Measurements from ENCODE around the gene SLC8A1. TPM values are rescaled to one million over a fixed set of nuclear protein-coding genes. Genes with fewer than 3 reads are reported as not detected.

SLC8A1 gene
- total and polyA plus RNA-seq, 9 donors: 1.3 to 19.7 (median 7.7) TPM

GRCh38 chr2:40249577-40249976 is 202.3 kb downstream of the SLC8A1 start:
- no peak for TF ChIP-seq CTCF (IDR thresholded peaks at IDR 0.05)
- TF ChIP-seq POLR2A (IDR thresholded peaks at IDR 0.05): no peak
- TF ChIP-seq EP300 (IDR thresholded peaks at IDR 0.05): no peak
- no peak overlapping the region for H3K27ac ChIP-seq
- no peak overlapping the region for H3K4me3 ChIP-seq
- no peaks in the 10 kb centered on the region for H3K36me3 ChIP-seq
- no peak for DNase-seq
- no peaks in the 10 kb centered on the region for H3K9me3 ChIP-seq
- no peaks in the 10 kb centered on the region for H3K4me1 ChIP-seq (ENCODE audit: insufficient read depth)
- intact Hi-C loops (cut with DNase I): no loop called here
- H3K27me3 ChIP-seq: no peaks in the 10 kb centered on the region
- 69 to 75% (median 71%) methylated on average over 2 of the region's 2 CpGs for WGBS, 3 donors

- Histone ChIP-seq H3K27me3 (no peaks in the 10 kb centered on the region), H3K4me3 (no peak overlapping the region), H3K9me3 (no peaks in the 10 kb centered on the region), H3K4me1 (ENCODE audit: insufficient read depth) (no peaks in the 10 kb centered on the region), H3K27ac (no peak overlapping the region), H3K36me3 (no peaks in the 10 kb centered on the region)
- WGBS, 3 donors: 96 to 100% (median 100%) methylated on average over 1 of the region's 1 CpG
- no peak for TF ChIP-seq POLR2A (IDR thresholded peaks at IDR 0.05)
- no peak for TF ChIP-seq CTCF (IDR thresholded peaks at IDR 0.05)
- no peak for TF ChIP-seq EP300 (IDR thresholded peaks at IDR 0.05)
- DNase-seq: no peak
- intact Hi-C loops (cut with DNase I): no loop called here
Observed at GRCh38 chr2:40248294-40248693, 203.6 kb downstream of the SLC8A1 start.

GRCh38 chr2:40244675-40245074 is 207.2 kb downstream of the SLC8A1 start:
- H3K4me3 ChIP-seq: no peak overlapping the region
- no peak overlapping the region for H3K27ac ChIP-seq
- WGBS, 3 donors: 11 to 29% (median 25%) methylated on average over 1 of the region's 1 CpG
- DNase-seq: peak; percentile 10 to 46 (median 22)
- TF ChIP-seq CTCF (IDR thresholded peaks at IDR 0.05) (no peak), POLR2A (IDR thresholded peaks at IDR 0.05) (no peak), EP300 (IDR thresholded peaks at IDR 0.05) (no peak)
- no peaks in the 10 kb centered on the region for H3K9me3 ChIP-seq
- intact Hi-C loops (cut with DNase I): no loop called here
- no peaks in the 10 kb centered on the region for H3K27me3 ChIP-seq
- H3K4me1 ChIP-seq (ENCODE audit: insufficient read depth): peaks cover 2% of the 10 kb centered on the region
- H3K36me3 ChIP-seq: no peaks in the 10 kb centered on the region

GRCh38 chr2:40244251-40244650 is 207.6 kb downstream of the SLC8A1 start:
- DNase-seq: no peak
- peaks cover 2% of the 10 kb centered on the region for H3K4me1 ChIP-seq (ENCODE audit: insufficient read depth)
- 62 to 76% (median 75%) methylated on average over 6 of the region's 6 CpGs for WGBS, 3 donors
- TF ChIP-seq EP300 (IDR thresholded peaks at IDR 0.05): no peak
- TF ChIP-seq CTCF (IDR thresholded peaks at IDR 0.05): no peak
- no peaks in the 10 kb centered on the region for H3K36me3 ChIP-seq
- no peak overlapping the region for H3K4me3 ChIP-seq
- no peaks in the 10 kb centered on the region for H3K9me3 ChIP-seq
- H3K27ac ChIP-seq: no peak overlapping the region
- no peaks in the 10 kb centered on the region for H3K27me3 ChIP-seq
- intact Hi-C loops (cut with DNase I): no loop called here
